GM19438 (cell line): ENCODE data around the gene KAZALD1.

Experiments
- ATAC-seq: cut with Tn5 transposase; IDR thresholded peaks from one replicate; pipeline ENCODE4 v1.9.1; 2021; ENCODE audit warnings: low read depth; ENCODE audit not compliant: unreplicated experiment

Gene KAZALD1, protein sequence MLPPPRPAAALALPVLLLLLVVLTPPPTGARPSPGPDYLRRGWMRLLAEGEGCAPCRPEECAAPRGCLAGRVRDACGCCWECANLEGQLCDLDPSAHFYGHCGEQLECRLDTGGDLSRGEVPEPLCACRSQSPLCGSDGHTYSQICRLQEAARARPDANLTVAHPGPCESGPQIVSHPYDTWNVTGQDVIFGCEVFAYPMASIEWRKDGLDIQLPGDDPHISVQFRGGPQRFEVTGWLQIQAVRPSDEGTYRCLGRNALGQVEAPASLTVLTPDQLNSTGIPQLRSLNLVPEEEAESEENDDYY

GRCh38 chr10:101061624-101062231, at the start of gene KAZALD1:
Gene KAZALD1, plus strand, starts transcription at chr10:101061989. Its CDS starts 604 bp downstream, at chr10:101062593.
- no peak for ATAC-seq

- peak; percentile 74 for ATAC-seq
Measured at GRCh38 chr10:101012525-101013364, 49.0 kb upstream of the KAZALD1 start.

DNA sequence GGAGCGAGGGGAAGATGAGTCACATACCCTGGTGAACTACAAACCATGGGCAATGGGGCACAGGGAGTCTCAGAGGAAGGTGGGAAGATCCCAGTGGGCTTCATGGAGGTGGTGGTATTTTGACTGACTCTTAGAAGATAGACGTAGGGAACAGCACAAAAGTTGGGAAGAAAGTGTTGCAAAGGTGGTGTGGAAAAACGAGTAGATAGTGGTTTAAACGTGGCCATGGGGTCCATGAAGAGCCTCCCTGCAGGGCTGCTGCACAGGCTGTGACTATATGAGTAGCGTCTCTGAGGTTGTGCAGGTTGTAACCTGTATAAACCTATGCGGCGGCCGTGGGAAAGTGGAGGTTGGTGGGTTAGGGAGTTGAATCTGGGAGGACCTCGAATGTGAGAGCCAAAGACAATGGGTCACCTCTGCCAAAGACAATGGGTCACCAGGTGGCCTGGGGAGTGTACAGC, 48.4 kb upstream of the KAZALD1 start:
- no peak for ATAC-seq

GRCh38 chr10:101014230-101014884, 47.4 kb upstream of the KAZALD1 start:
- ATAC-seq = no peak

DNA sequence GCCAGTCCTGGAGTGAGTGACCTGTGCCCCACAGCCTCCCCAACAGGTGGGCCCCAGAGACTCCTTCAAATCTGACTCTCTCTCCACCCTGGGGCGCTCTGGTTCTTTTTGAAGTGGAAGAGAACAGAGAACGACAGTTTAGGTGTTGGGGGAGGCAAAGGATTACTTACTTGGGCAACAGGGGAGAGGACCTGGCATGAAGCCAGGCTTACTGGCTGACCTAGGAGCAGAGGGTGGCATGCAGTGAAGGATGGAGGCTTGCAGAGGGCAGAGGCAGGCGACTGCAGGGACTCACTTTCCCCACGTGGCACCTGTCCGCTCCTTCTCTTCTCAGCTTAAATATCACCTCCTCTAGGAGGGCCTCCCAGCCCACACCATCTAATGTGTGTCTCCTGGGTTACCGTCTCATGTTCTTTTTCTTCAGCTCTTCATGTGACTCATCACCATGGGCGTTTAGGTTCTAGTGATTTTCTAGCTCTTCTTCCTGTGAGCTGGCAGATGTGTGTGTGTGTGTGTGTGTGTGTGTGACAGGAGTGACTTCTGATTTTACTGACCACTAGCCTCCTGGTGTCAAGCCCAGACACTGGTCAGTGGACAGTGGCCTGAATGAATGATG, 46.7 kb upstream of the KAZALD1 start:
- ATAC-seq = no peak

DNA sequence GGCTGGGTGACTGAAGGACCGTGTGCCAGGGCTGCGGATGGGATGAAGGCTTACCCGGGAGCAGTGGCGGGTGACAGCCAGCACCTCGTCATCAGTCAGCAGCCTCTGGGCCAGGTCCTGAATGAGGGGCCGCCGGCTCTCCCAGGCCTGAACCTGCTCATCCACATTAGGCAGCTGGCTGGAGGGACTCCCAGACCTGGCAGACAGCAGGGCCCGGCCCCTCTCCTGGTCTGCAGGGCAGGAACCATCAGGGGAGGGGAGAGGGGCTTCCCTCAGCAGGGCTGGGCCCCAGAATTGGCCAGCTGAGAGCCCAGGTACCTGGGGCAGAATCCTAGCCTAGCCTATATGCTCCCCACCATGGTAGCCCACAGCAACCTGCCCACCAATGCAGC, 46.2 kb upstream of the KAZALD1 start:
- no peak for ATAC-seq

- no peak for ATAC-seq
Measured at GRCh38 chr10:101016814-101017213, 45.0 kb upstream of the KAZALD1 start.

GRCh38 chr10:101018118-101018599, 43.6 kb upstream of the KAZALD1 start:
- ATAC-seq = peak; percentile 15

DNA sequence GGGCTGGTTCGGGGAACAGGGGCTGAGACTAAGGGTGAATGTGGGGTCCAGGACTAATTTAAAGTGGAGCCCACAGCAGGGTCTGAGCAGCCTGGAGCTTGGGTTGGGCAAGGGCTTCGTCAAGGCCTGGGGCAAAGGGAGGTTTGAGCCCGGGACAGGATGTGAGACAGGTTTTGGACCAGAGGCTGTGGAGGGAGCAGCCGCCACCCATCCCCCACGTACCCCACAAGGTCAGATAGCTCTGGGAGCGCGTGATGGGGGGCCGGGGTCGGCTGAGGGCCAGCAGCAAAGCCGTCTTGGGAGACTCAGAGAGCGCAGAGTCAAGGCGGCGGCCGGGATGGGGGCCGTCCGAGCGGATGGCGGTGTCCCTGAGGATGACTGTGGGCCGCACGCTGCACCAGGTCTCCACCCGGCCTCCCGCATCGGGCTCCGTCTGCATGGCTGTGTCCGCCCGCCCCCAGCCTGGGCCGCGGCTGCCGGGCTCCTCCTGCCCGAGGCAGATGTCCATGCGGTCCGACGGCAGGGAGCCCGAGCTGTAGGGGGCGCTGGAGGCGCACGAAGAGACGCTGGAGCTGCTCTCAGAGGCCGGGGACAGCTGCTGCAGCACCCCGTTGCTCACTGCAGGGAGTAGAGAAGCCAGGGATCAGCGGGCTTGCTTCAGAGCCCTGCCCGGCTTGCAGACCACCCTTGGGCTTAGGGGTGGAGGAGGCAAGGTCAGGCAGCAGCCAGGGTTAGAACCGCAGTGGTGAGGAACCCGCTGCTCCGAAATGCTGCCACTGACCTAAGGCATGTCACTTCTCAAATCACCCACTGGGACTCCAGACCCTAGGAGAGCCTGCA, 43.0 kb upstream of the KAZALD1 start:
- ATAC-seq = peak; percentile 61

GRCh38 chr10:101019440-101019703, 42.4 kb upstream of the KAZALD1 start:
- ATAC-seq = no peak

DNA sequence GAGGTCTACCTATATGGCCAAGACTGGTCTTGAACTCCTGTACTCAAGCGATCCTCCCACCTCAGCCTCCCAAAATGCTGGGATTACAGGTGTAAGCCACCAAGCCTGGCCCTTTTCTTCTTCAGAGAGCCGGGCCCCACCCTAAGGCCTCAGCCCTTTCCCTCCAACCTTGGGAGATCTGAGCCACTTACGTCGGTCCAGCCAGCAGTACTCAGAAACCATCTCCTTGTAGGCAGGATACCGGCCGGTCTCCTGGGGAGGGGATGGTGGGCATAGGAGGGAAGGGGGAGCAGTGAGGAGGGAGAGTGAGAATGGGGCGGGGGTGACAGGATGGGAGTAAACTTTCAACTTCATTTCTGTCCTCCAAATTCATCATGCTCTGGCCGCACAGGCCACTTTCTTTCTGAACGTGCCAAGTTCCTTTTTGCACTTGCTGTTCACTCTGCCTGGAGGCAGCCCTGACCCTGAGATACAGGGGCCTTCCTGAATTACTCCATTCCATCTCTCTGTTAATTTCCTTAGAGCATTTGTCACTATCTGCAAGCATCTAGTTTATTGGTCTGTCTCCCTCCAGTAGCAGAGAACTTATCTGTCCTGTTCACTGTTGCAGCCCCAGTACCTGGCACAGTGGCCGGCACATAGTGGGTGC, 41.2 kb upstream of the KAZALD1 start:
- no peak for ATAC-seq

DNA sequence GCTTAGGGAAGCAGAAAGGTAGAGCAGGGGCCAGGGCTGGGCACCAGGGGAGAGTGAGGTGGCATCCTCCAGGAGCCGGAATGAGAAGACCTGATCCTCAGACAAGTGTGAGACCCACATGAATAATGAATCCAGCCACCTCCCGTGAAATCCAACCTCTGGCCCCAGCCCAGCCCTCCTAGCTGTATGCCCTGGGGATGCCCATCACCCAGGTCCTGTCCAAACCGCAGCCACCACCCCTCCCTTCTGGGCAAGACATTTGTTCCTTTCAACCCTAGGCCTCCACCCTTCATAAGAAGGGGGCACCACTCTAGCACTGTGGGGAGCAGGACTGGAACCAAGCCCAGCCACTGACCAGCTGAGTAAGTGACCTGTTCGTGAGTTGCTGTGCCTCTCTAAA, 40.5 kb upstream of the KAZALD1 start:
- ATAC-seq = no peak

DNA sequence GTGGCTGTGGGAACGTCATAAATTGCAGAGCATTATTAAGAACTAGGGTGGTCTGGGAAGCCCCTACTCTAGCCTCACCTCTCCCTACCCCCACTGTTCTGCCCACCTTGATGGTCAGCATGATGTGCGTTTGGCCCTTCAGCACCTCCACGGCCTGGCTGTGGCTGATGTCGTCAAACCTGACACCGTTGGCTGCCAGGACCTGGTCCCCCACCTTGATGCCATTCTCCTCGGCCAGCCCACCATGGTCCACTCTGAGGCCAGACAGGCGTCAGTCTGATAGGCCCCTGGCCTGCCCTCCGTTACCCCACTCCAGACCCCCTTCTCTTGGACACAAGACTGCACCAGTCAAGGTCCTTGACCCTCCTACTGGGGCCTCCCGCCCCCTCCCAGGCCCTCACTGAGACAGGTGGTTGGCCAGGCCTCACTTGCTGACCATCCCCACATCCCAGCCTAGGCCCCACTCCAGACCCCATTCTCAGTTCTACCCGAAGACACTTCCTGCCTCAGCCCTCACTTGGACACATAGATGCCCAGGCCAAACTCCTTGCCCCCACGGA, 40.0 kb upstream of the KAZALD1 start:
- no peak for ATAC-seq

DNA sequence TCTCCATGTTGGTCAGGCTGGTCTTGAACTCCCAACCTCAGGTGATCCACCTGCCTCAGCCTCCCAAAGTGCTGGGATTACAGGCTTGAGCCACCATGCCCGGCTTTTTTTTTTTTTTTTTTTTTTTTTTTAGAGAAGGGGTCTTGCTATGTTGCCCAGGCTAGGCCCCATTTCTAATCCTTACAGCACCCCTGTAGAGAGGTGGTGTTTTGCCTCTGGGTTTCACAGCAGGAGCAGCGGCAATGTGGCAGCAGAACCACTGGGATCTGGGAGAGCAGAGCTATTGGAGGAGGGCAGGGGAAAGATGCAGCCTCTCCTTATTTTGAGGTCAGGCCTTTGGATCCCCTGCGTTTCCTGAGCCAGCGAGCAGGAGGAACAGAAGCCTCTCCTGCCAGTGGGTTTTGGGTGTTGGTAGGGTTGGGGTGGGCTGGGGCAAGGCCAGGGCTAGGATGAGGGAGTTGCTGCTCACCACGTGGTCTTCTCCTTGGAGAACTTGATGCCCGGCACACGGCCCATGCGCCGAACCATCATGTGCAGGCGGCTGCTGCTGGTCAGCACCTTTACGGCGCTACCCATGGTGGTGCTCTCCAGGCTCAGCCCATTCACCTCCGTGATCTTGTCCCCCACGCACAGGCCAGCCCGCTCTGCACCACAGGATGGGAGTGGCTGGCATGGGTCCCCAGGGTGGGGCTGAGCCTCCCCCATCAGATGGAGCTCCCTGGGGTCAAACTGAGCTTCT, 38.7 kb upstream of the KAZALD1 start:
- ATAC-seq = no peak

DNA sequence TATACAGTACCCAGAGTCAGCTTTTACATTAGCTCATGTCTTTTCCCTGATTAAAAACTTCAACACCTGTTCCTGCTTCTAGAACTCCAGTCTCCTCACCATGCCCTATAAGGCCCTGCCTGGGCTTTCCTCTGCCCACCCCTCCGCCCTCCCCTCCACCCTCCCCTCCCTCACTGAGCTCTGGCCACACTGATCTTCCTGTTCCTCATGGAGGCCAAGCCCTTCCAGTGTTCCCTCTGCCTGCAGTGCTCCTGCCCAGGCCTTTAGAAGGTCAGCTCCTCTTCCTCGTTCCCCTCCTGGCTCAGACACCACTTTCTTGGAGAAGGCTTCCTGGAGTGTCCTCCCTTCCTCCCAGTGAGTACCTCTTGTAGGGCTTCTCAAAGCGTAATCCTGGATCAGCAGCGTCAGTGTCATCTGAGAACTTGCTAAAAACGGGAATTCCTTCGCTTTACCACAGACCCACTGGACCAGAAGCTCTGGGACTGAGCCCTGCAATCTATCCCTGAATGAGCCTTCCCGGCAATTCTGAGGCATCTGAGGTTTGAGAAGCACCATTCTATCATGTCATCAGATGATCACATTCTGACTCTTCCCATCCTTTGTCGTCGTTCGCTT, 34.6 kb upstream of the KAZALD1 start:
- no peak for ATAC-seq

GRCh38 chr10:101028446-101029337, 33.1 kb upstream of the KAZALD1 start:
- no peak for ATAC-seq
